ENCODE measurements around the gene LTO1. TPM values are rescaled to one million over a fixed set of nuclear protein-coding genes. Genes with fewer than 3 reads are reported as not detected.

LTO1 gene
- total and polyA plus RNA-seq, 3 donors from 2014 or later = 27.0 to 38.7 (median 38.0) TPM

GRCh38 chr11:69718147-69718546 lies 43.0 kb upstream of the LTO1 start:
- WGBS, 2 donors = 39 to 40% methylated on average over 1 to 12 of the region's 13 CpGs
- Histone ChIP-seq H3K27ac (no peak overlapping the region), H3K4me3 (no peak overlapping the region), H3K9me3 (no peaks in the 10 kb centered on the region), H3K36me3 (ENCODE audit: low read depth, missing control alignments) (no peaks in the 10 kb centered on the region), H3K27me3 (no peaks in the 10 kb centered on the region), H3K4me1 (peaks cover 3% of the 10 kb centered on the region)
- intact Hi-C loops (cut with DNase I; ENCODE audit: low total_unique reads) = no loop called here
- TF ChIP-seq CTCF (IDR thresholded peaks at IDR 0.05) (peak in 2 of 3 experiments; percentile 10 to 40), POLR2A (IDR thresholded peaks at IDR 0.05) (no peak)
- DNase-seq = peak; percentile 42

- Histone ChIP-seq H3K36me3 (ENCODE audit: low read depth, missing control alignments) (no peaks in the 10 kb centered on the region), H3K27me3 (no peaks in the 10 kb centered on the region), H3K9me3 (no peaks in the 10 kb centered on the region), H3K4me1 (peaks cover 3% of the 10 kb centered on the region), H3K27ac (no peak overlapping the region), H3K4me3 (no peak overlapping the region)
- 69 to 71% methylated on average over 6 of the region's 6 CpGs for WGBS, 2 donors
- no peak for DNase-seq
- intact Hi-C loops (cut with DNase I; ENCODE audit: low total_unique reads) = no loop called here
- no peak for TF ChIP-seq CTCF (IDR thresholded peaks at IDR 0.05)
- TF ChIP-seq POLR2A (IDR thresholded peaks at IDR 0.05) = no peak
Observed at GRCh38 chr11:69716891-69717747, 42.0 kb upstream of the LTO1 start.

GRCh38 chr11:69716099-69716498 lies 40.9 kb upstream of the LTO1 start:
- DNase-seq = no peak
- no peak overlapping the region for H3K4me3 ChIP-seq
- H3K27ac ChIP-seq = no peak overlapping the region
- intact Hi-C loops (cut with DNase I; ENCODE audit: low total_unique reads) = no loop called here
- peaks cover 2% of the 10 kb centered on the region for H3K4me1 ChIP-seq
- no peaks in the 10 kb centered on the region for H3K27me3 ChIP-seq
- 83 to 89% methylated on average over 10 to 11 of the region's 11 CpGs for WGBS, 2 donors
- no peaks in the 10 kb centered on the region for H3K36me3 ChIP-seq (ENCODE audit: low read depth, missing control alignments)
- TF ChIP-seq CTCF (IDR thresholded peaks at IDR 0.05) (no peak), POLR2A (IDR thresholded peaks at IDR 0.05) (no peak)
- H3K9me3 ChIP-seq = no peaks in the 10 kb centered on the region

- no peak for DNase-seq
- no peak overlapping the region for H3K27ac ChIP-seq
- no peaks in the 10 kb centered on the region for H3K27me3 ChIP-seq
- 72 to 87% methylated on average over 11 to 19 of the region's 19 CpGs for WGBS, 2 donors
- H3K4me1 ChIP-seq = no peaks in the 10 kb centered on the region
- TF ChIP-seq CTCF (IDR thresholded peaks at IDR 0.05) (no peak), POLR2A (IDR thresholded peaks at IDR 0.05) (no peak)
- H3K9me3 ChIP-seq = no peaks in the 10 kb centered on the region
- intact Hi-C loops (cut with DNase I; ENCODE audit: low total_unique reads) = no loop called here
- no peak overlapping the region for H3K4me3 ChIP-seq
- no peaks in the 10 kb centered on the region for H3K36me3 ChIP-seq (ENCODE audit: low read depth, missing control alignments)
Observed at GRCh38 chr11:69715446-69715845, 40.3 kb upstream of the LTO1 start.
